NCI-H128 (cell line): ENCODE data around the gene KCNJ6.
"Not testable (repeated sequence)": the region's sequence is repeated elsewhere in the genome, so short reads cannot be mapped to it uniquely, and the experiment has no call there.

Experiments used
- DNase-seq: peaks from one replicate; lab custom pipeline; 2025; ENCODE audit not compliant: unreplicated experiment; lab: John Stamatoyannopoulos, UW

KCNJ6 gene

GRCh38 chr21:37916310-37917051 lies at the start of gene KCNJ6:
KCNJ6 (minus strand) TSS chr21:37916457; CDS start chr21:37840682, 75,775 bp downstream.
- peak; percentile 60 for DNase-seq

GRCh38 chr21:37965088-37965805 lies 49.0 kb upstream of the KCNJ6 start:
- DNase-seq, result no peak

- no peak for DNase-seq
These were observed 42.3 kb upstream of the KCNJ6 start for GRCh38 chr21:37958537-37958936.

GRCh38 chr21:37956772-37957171 lies 40.5 kb upstream of the KCNJ6 start:
- DNase-seq, result no peak

- no peak for DNase-seq
These were observed 28.8 kb upstream of the KCNJ6 start for GRCh38 chr21:37945036-37945435.

GRCh38 chr21:37944496-37944895 lies 28.2 kb upstream of the KCNJ6 start:
- DNase-seq, result no peak

GRCh38 chr21:37940691-37941090 lies 24.4 kb upstream of the KCNJ6 start:
- DNase-seq, result no peak

GRCh38 chr21:37939838-37940237 lies 23.6 kb upstream of the KCNJ6 start:
- no peak for DNase-seq

- no peak for DNase-seq
These were observed 23.0 kb upstream of the KCNJ6 start for GRCh38 chr21:37939251-37939650.

- DNase-seq, result no peak
These were observed 21.4 kb upstream of the KCNJ6 start for GRCh38 chr21:37937668-37938067.

- DNase-seq, result no peak
These were observed 19.9 kb upstream of the KCNJ6 start for GRCh38 chr21:37936010-37936785.

- no peak for DNase-seq
These were observed 16.7 kb upstream of the KCNJ6 start for GRCh38 chr21:37932936-37933335.

GRCh38 chr21:37927711-37928110 lies 11.5 kb upstream of the KCNJ6 start:
- no peak for DNase-seq

GRCh38 chr21:37921091-37921490 lies 4.8 kb upstream of the KCNJ6 start:
- no peak for DNase-seq

- not testable (repeated sequence) for DNase-seq
These were observed 4.0 kb upstream of the KCNJ6 start for GRCh38 chr21:37920302-37920701.

- DNase-seq, result no peak
These were observed 1.4 kb upstream of the KCNJ6 start for GRCh38 chr21:37917612-37918011.

GRCh38 chr21:37915941-37916309 lies 332 bp downstream of the KCNJ6 start:
- DNase-seq, result no peak

GRCh38 chr21:37915497-37915911 lies 753 bp downstream of the KCNJ6 start:
- DNase-seq, result no peak

GRCh38 chr21:37912616-37913015 lies 3.6 kb downstream of the KCNJ6 start:
- no peak for DNase-seq

GRCh38 chr21:37909936-37910335 lies 6.3 kb downstream of the KCNJ6 start:
- no peak for DNase-seq

- DNase-seq, result no peak
These were observed 7.6 kb downstream of the KCNJ6 start for GRCh38 chr21:37908691-37909090.

GRCh38 chr21:37907076-37907475 lies 9.2 kb downstream of the KCNJ6 start:
- DNase-seq, result no peak
